HG02610 (cell line): ENCODE measurements around the gene SGTB.
"Not testable (repeated sequence)": the region's sequence is repeated elsewhere in the genome, so short reads cannot be mapped to it uniquely, and the experiment has no call there.

Experiments used
- ATAC-seq: cut with Tn5 transposase; IDR thresholded peaks from one replicate; pipeline ENCODE4 v1.9.1; 2021; ENCODE audit warnings: mild to moderate bottlenecking, moderate library complexity; ENCODE audit not compliant: unreplicated experiment

Gene SGTB

GRCh38 chr5:65674749-65675148 is 47.2 kb downstream of the SGTB start:
- ATAC-seq: no peak

- ATAC-seq: no peak
Measured at GRCh38 chr5:65672796-65673195, 49.1 kb downstream of the SGTB start.

GRCh38 chr5:65668696-65669095 is 53.2 kb downstream of the SGTB start:
- ATAC-seq: no peak

- no peak for ATAC-seq
Measured at GRCh38 chr5:65663804-65664521, 57.9 kb downstream of the SGTB start.

GRCh38 chr5:65654713-65655112 is 67.2 kb downstream of the SGTB start:
- ATAC-seq: no peak

- ATAC-seq: no peak
Measured at GRCh38 chr5:65651144-65651543, 70.8 kb downstream of the SGTB start.

- no peak for ATAC-seq
Measured at GRCh38 chr5:65647941-65648340, 74.0 kb downstream of the SGTB start.

- ATAC-seq: no peak
Measured at GRCh38 chr5:65646938-65647337, 75.0 kb downstream of the SGTB start.

GRCh38 chr5:65640240-65640639 is 81.7 kb downstream of the SGTB start:
- ATAC-seq: no peak

- ATAC-seq: no peak
Measured at GRCh38 chr5:65630981-65631380, 90.9 kb downstream of the SGTB start.

GRCh38 chr5:65625743-65626142 is 96.2 kb downstream of the SGTB start:
- no peak for ATAC-seq

- ATAC-seq: peak; percentile 73
Measured at GRCh38 chr5:65624571-65625555, 97.0 kb downstream of the SGTB start, which contains the start of the genes SHLD3 and TRAPPC13. Gene SHLD3 (plus strand): TSS chr5:65625027. CDS start chr5:65629588, 4,561 bp downstream. Gene TRAPPC13 (plus strand): TSS chr5:65625027. CDS start chr5:65625061, 34 bp downstream.

- ATAC-seq: peak; percentile 95
Measured at GRCh38 chr5:65624025-65624570, 97.8 kb downstream of the SGTB start, which contains the start of gene TRIM23. Gene TRIM23 (minus strand): TSS chr5:65624333. CDS start chr5:65624274, 59 bp downstream.

- ATAC-seq: no peak
Measured at GRCh38 chr5:65623482-65623881, 98.4 kb downstream of the SGTB start.

- not testable (repeated sequence) for ATAC-seq
Measured at GRCh38 chr5:65621961-65622360, 99.9 kb downstream of the SGTB start.

GRCh38 chr5:65620021-65620420 is 101.9 kb downstream of the SGTB start:
- ATAC-seq: no peak
